ENCODE measurements around the gene LYZ.
A peak's percentile ranks its signal among the peaks of the same experiment; 100 is the strongest.

Gene LYZ

DNA sequence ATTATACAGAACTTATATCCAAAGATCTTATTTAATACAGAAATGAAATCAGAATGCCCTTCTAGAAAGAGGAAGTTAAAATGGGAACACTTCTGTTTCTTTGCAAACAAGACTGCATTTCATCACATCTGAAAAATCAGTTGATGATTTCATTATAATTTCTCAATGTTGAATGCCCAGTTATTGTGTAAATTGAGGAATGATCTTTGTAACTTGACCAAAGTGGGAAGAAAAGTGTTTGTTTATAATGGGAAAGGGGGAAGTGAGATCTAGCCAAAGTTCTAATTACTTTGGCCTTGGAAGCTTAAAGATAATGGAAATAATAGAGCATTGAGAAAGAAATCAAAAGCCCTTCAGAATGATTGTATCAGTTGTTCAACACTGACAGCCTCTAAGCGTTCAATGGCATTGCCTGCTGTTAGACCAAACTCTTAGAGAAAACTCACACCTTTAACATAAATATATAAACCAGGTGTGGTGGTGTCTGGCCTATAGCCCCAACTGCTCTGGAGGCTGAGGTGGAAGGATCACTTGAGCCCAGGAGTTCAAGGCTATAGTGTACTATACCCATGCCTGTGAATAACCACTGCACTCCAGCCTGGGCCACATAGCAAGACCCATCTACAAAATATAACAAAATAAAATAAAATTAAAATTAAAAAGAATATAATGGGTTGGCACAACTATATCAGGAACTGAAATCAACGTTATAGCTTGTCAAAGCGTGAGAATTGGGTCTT, 9.9 kb upstream of the LYZ start:
- H3K9me3 ChIP-seq (ENCODE audit: control insufficient read depth in 5 of 5, low read length in 5 of 5): no peaks in the 10 kb centered on the region
- peaks cover 0 to 8% (median 0%) of the 10 kb centered on the region in 5 donors for H3K4me1 ChIP-seq (ENCODE audit: control insufficient read depth in 5 of 5, insufficient read depth in 5 of 5, low read length in 5 of 5)
- H3K27me3 ChIP-seq (ENCODE audit: control insufficient read depth in 5 of 5, insufficient read depth in 4 of 5, low read length in 5 of 5): peaks cover 0 to 5% (median 0%) of the 10 kb centered on the region in 5 donors
- H3K27ac ChIP-seq (ENCODE audit: low read depth, low read length): no peak overlapping the region
- H3K9ac ChIP-seq (ENCODE audit: low read length in 5 of 5): no peak overlapping the region
- no peak overlapping the region for H3K4me3 ChIP-seq (ENCODE audit: low read depth in 1 of 5, low read length in 5 of 5)
- H3K36me3 ChIP-seq (ENCODE audit: control insufficient read depth in 5 of 5, insufficient read depth in 5 of 5, low read length in 5 of 5): no peaks in the 10 kb centered on the region

DNA sequence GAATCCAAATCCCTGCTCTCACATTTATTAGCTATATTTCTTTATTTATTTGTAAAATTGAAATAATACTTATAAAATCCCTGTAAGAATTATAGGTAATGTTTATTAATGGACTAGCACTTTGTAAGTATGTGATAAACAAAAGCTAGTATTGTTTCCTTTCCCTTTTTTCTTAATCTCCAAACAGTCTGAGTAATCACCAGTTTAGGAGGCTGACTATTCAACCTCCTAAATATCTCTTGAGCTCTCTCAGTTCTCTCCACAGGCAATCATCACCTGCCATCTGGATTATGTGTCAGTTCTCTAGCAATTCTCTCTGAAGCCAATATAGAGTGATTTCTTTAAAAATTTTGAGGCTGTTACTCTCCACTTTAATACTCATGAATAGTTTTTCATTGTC, 9.2 kb upstream of the LYZ start:
- H3K9ac ChIP-seq (ENCODE audit: low read length in 5 of 5): no peak overlapping the region
- peaks cover 0 to 8% (median 3%) of the 10 kb centered on the region in 5 donors for H3K4me1 ChIP-seq (ENCODE audit: control insufficient read depth in 5 of 5, insufficient read depth in 5 of 5, low read length in 5 of 5)
- no peaks in the 10 kb centered on the region for H3K36me3 ChIP-seq (ENCODE audit: control insufficient read depth in 5 of 5, insufficient read depth in 5 of 5, low read length in 5 of 5)
- no peak overlapping the region for H3K4me3 ChIP-seq (ENCODE audit: low read depth in 1 of 5, low read length in 5 of 5)
- no peaks in the 10 kb centered on the region for H3K9me3 ChIP-seq (ENCODE audit: control insufficient read depth in 5 of 5, low read length in 5 of 5)
- peaks cover 0 to 5% (median 0%) of the 10 kb centered on the region in 5 donors for H3K27me3 ChIP-seq (ENCODE audit: control insufficient read depth in 5 of 5, insufficient read depth in 4 of 5, low read length in 5 of 5)
- no peak overlapping the region for H3K27ac ChIP-seq (ENCODE audit: low read depth, low read length)

DNA sequence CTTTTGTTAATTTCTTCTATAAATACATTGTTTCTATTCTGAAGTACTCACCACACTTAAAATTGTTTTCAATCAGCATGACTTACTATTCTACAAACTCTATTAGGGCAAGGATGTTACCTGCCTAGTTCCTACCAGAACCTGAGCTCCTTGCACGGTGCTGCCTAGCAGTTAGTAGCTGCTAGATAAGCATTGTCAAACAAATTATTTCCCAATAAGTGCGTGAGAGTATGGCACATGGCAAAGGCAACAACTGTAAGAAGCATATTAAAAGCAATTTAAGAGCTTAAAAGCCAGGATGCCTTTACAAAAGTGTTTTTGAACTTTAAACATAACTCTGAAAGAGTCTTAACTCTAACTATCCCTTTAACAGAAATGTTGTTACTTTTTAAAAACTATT, 8.2 kb upstream of the LYZ start:
- no peaks in the 10 kb centered on the region for H3K36me3 ChIP-seq (ENCODE audit: control insufficient read depth in 5 of 5, insufficient read depth in 5 of 5, low read length in 5 of 5)
- peaks cover 0 to 5% (median 0%) of the 10 kb centered on the region in 5 donors for H3K27me3 ChIP-seq (ENCODE audit: control insufficient read depth in 5 of 5, insufficient read depth in 4 of 5, low read length in 5 of 5)
- H3K9ac ChIP-seq (ENCODE audit: low read length in 5 of 5): no peak overlapping the region
- no peak overlapping the region for H3K27ac ChIP-seq (ENCODE audit: low read depth, low read length)
- peaks cover 0 to 8% (median 3%) of the 10 kb centered on the region in 5 donors for H3K4me1 ChIP-seq (ENCODE audit: control insufficient read depth in 5 of 5, insufficient read depth in 5 of 5, low read length in 5 of 5)
- H3K4me3 ChIP-seq (ENCODE audit: low read depth in 1 of 5, low read length in 5 of 5): no peak overlapping the region
- no peaks in the 10 kb centered on the region for H3K9me3 ChIP-seq (ENCODE audit: control insufficient read depth in 5 of 5, low read length in 5 of 5)

DNA sequence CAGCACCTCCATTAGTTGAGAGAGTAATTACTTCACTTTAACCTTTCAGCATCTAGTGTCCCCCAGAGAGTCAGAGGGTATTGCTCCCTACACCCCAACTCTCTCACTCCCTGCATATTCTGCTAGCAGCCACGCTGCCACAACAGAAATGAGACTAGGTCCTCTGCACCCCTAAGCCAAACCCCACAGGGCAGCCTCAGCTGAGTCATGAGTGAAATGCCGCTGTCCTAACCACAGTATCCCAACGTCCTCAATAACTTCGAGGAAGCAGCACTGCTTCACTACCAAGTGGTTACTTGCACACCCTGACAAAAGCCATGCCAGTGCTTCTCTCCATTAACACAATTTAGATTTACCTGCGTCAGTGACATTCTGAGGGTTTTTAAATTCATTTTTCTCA, 6.9 kb upstream of the LYZ start:
- no peak overlapping the region for H3K4me3 ChIP-seq (ENCODE audit: low read depth in 1 of 5, low read length in 5 of 5)
- no peak overlapping the region for H3K9ac ChIP-seq (ENCODE audit: low read length in 5 of 5)
- H3K4me1 ChIP-seq (ENCODE audit: control insufficient read depth in 5 of 5, insufficient read depth in 5 of 5, low read length in 5 of 5): peaks cover 0 to 8% (median 3%) of the 10 kb centered on the region in 5 donors
- H3K27me3 ChIP-seq (ENCODE audit: control insufficient read depth in 5 of 5, insufficient read depth in 4 of 5, low read length in 5 of 5): peaks cover 0 to 5% (median 0%) of the 10 kb centered on the region in 5 donors
- no peaks in the 10 kb centered on the region for H3K9me3 ChIP-seq (ENCODE audit: control insufficient read depth in 5 of 5, low read length in 5 of 5)
- H3K36me3 ChIP-seq (ENCODE audit: control insufficient read depth in 5 of 5, insufficient read depth in 5 of 5, low read length in 5 of 5): no peaks in the 10 kb centered on the region
- no peak overlapping the region for H3K27ac ChIP-seq (ENCODE audit: low read depth, low read length)

DNA sequence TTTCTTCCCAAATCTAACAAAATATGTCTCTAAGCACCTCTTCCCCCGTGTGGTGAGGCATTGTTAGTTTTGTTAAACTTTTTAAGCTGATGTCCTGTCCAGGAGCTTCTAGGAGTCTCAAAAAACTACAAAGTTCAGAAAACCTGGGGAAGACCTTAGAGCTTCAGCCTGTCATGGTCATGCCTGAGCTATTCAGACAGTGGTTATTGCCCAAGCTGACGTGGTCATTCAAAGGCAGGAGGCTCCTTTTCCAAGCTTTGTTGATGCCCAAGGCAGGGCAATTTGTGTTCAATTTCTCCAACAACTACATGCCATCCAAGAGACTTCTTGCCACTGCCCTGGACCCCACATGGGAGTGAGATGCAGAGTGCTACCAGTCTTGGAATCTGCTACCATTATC, 5.8 kb upstream of the LYZ start:
- Histone ChIP-seq H3K9me3 (ENCODE audit: control insufficient read depth in 5 of 5, low read length in 5 of 5) (no peaks in the 10 kb centered on the region), H3K4me1 (ENCODE audit: control insufficient read depth in 5 of 5, insufficient read depth in 5 of 5, low read length in 5 of 5) (peaks cover 0 to 8% (median 3%) of the 10 kb centered on the region in 5 donors), H3K27me3 (ENCODE audit: control insufficient read depth in 5 of 5, insufficient read depth in 4 of 5, low read length in 5 of 5) (peaks cover 0 to 5% (median 0%) of the 10 kb centered on the region in 5 donors), H3K4me3 (ENCODE audit: low read depth in 1 of 5, low read length in 5 of 5) (no peak overlapping the region), H3K36me3 (ENCODE audit: control insufficient read depth in 5 of 5, insufficient read depth in 5 of 5, low read length in 5 of 5) (no peaks in the 10 kb centered on the region), H3K27ac (ENCODE audit: low read depth, low read length) (no peak overlapping the region), H3K9ac (ENCODE audit: low read length in 5 of 5) (no peak overlapping the region)

DNA sequence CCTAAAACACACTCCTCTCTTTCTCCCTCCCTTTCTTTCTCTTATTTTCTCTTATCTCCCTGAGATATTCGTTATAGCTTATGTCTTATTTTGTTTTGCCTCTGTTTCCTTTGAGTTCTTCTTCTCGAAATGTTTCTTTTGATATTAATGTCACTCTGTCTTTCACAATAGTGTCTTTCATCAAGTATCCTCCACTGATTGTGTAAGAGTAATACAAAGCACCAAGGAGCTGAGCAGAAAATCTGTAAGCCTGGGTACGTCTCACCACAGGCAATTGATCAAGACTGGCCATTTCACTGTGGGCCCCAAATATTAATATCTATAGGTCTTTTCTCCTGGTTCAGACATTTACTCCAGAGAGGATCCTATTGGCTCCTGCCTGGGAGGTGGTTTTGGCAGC, 4.8 kb upstream of the LYZ start:
- Histone ChIP-seq H3K4me3 (ENCODE audit: low read depth in 1 of 5, low read length in 5 of 5) (no peak overlapping the region), H3K27ac (ENCODE audit: low read depth, low read length) (no peak overlapping the region), H3K4me1 (ENCODE audit: control insufficient read depth in 5 of 5, insufficient read depth in 5 of 5, low read length in 5 of 5) (peaks cover 0 to 3% (median 2%) of the 10 kb centered on the region in 5 donors), H3K36me3 (ENCODE audit: control insufficient read depth in 5 of 5, insufficient read depth in 5 of 5, low read length in 5 of 5) (no peaks in the 10 kb centered on the region), H3K27me3 (ENCODE audit: control insufficient read depth in 5 of 5, insufficient read depth in 4 of 5, low read length in 5 of 5) (peaks cover 0 to 5% (median 0%) of the 10 kb centered on the region in 5 donors), H3K9ac (ENCODE audit: low read length in 5 of 5) (no peak overlapping the region), H3K9me3 (ENCODE audit: control insufficient read depth in 5 of 5, low read length in 5 of 5) (no peaks in the 10 kb centered on the region)

DNA sequence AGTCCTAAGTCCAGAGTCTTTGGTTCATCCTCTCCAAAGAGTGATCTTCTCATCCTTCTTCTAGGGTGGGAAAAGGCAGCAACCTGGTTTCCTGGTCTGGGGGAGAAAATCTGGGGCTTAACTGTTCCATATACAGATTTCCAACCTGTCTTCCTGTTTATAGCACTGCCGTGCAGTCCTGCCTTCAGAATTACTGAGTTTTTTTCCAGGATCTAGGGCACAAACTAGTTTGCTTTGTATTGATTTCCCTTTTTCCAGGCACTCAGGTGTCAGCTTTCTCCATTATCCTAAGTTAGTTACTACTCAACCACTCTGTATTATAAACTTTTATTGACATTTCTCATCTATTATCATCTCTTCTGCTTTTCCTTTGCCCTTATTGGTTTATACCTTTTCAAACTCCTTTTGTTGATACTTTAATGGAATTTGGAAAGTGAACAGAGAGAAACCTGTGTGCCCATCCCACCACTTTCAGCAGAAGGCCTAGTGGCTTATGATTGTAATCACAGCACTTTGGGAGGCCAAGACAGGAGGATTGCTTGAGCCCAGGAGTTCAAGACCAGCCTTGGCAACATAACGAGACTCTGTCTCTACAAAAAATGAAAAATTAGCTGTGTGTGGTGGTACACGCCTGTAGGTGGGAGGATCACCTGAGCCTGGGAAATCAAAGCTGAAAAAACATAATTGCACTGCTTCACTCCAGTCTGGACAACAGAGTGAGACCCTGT, 4.1 kb upstream of the LYZ start:
- H3K27ac ChIP-seq (ENCODE audit: low read depth, low read length): no peak overlapping the region
- no peak overlapping the region for H3K4me3 ChIP-seq (ENCODE audit: low read depth in 1 of 5, low read length in 5 of 5)
- H3K36me3 ChIP-seq (ENCODE audit: control insufficient read depth in 5 of 5, insufficient read depth in 5 of 5, low read length in 5 of 5): no peaks in the 10 kb centered on the region
- peaks cover 0 to 3% (median 0%) of the 10 kb centered on the region in 5 donors for H3K4me1 ChIP-seq (ENCODE audit: control insufficient read depth in 5 of 5, insufficient read depth in 5 of 5, low read length in 5 of 5)
- no peaks in the 10 kb centered on the region for H3K9me3 ChIP-seq (ENCODE audit: control insufficient read depth in 5 of 5, low read length in 5 of 5)
- no peak overlapping the region for H3K9ac ChIP-seq (ENCODE audit: low read length in 5 of 5)
- H3K27me3 ChIP-seq (ENCODE audit: control insufficient read depth in 5 of 5, insufficient read depth in 4 of 5, low read length in 5 of 5): peaks cover 0 to 5% (median 0%) of the 10 kb centered on the region in 5 donors

DNA sequence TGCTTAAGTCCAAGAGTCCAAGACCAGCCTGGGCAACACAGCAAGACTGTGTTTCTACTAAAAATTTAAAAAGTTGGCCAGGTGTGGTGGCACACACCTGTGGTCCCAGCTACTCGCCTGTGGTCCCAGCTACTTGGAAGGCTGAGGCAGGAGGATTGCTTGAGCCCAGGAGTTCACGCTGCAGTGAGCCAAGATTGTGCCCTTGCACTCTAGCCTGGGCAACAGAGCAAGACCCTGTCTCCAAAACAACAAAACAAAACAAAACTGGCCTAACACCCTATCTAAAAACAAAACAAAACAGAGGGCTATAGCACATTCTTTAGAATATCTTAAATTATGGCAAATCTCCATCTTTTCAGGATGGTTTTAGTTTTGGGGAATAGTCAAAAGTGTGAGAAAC, 3.1 kb upstream of the LYZ start:
- Histone ChIP-seq H3K9me3 (ENCODE audit: control insufficient read depth in 5 of 5, low read length in 5 of 5) (no peaks in the 10 kb centered on the region), H3K27ac (ENCODE audit: low read depth, low read length) (no peak overlapping the region), H3K36me3 (ENCODE audit: control insufficient read depth in 5 of 5, insufficient read depth in 5 of 5, low read length in 5 of 5) (no peaks in the 10 kb centered on the region), H3K4me3 (ENCODE audit: low read depth in 1 of 5, low read length in 5 of 5) (no peak overlapping the region), H3K27me3 (ENCODE audit: control insufficient read depth in 5 of 5, insufficient read depth in 4 of 5, low read length in 5 of 5) (peaks cover 0 to 5% (median 0%) of the 10 kb centered on the region in 5 donors), H3K9ac (ENCODE audit: low read length in 5 of 5) (no peak overlapping the region), H3K4me1 (ENCODE audit: control insufficient read depth in 5 of 5, insufficient read depth in 5 of 5, low read length in 5 of 5) (peaks cover 0 to 3% (median 0%) of the 10 kb centered on the region in 5 donors)

DNA sequence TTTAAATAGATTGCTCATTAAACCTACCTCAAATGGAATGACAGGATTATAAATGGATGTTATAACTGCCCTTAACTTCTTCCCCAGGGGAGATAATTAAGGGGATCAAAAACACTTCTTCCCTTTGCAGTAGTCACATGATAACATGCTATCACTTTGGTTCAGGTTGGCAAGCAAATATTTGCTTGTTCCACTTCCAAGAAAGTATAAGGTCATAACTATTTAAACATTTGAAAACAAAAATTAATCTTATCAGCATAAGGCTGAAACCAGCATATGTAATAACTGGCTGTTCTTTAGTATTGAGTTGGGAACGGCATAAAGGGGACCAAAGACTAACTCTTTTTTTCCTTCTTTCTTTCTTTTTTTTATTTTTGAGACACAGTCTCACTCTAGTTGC, 2.4 kb upstream of the LYZ start:
- no peak overlapping the region for H3K27ac ChIP-seq (ENCODE audit: low read depth, low read length)
- no peak overlapping the region for H3K9ac ChIP-seq (ENCODE audit: low read length in 5 of 5)
- no peaks in the 10 kb centered on the region for H3K9me3 ChIP-seq (ENCODE audit: control insufficient read depth in 5 of 5, low read length in 5 of 5)
- peaks cover 0 to 5% (median 0%) of the 10 kb centered on the region in 5 donors for H3K27me3 ChIP-seq (ENCODE audit: control insufficient read depth in 5 of 5, insufficient read depth in 4 of 5, low read length in 5 of 5)
- peaks cover 0 to 3% (median 0%) of the 10 kb centered on the region in 5 donors for H3K4me1 ChIP-seq (ENCODE audit: control insufficient read depth in 5 of 5, insufficient read depth in 5 of 5, low read length in 5 of 5)
- no peaks in the 10 kb centered on the region for H3K36me3 ChIP-seq (ENCODE audit: control insufficient read depth in 5 of 5, insufficient read depth in 5 of 5, low read length in 5 of 5)
- no peak overlapping the region for H3K4me3 ChIP-seq (ENCODE audit: low read depth in 1 of 5, low read length in 5 of 5)

DNA sequence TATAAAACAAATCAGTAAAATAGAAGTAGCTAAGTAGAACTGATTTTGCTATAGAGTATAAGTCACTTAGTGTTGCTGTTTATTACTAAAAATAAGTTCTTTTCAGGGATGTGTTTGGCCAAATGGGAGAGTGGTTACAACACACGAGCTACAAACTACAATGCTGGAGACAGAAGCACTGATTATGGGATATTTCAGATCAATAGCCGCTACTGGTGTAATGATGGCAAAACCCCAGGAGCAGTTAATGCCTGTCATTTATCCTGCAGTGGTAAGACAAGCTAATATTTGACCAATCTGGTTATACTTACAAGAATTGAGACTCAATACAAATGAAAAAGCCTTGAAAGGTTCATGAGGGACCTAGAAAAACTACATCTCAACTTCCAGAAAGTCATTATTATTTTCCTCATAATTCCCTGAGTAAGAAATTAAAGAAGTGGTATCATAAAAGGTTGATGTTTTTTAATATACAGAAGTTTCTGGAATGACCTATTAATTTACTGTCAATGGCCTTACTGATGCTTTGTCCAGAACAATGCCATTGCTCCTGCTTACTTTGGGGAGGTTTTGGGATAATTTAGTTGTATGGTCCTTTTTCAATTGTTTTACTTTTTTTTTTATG, 1.9 kb downstream of the LYZ start:
- Histone ChIP-seq H3K9me3 (ENCODE audit: control insufficient read depth in 5 of 5, low read length in 5 of 5) (no peaks in the 10 kb centered on the region), H3K27ac (ENCODE audit: low read depth, low read length) (no peak overlapping the region), H3K4me3 (ENCODE audit: low read depth in 1 of 5, low read length in 5 of 5) (no peak overlapping the region), H3K27me3 (ENCODE audit: control insufficient read depth in 5 of 5, insufficient read depth in 4 of 5, low read length in 5 of 5) (no peaks in the 10 kb centered on the region), H3K4me1 (ENCODE audit: control insufficient read depth in 5 of 5, insufficient read depth in 5 of 5, low read length in 5 of 5) (no peaks in the 10 kb centered on the region), H3K36me3 (ENCODE audit: control insufficient read depth in 5 of 5, insufficient read depth in 5 of 5, low read length in 5 of 5) (no peaks in the 10 kb centered on the region), H3K9ac (ENCODE audit: low read length in 5 of 5) (peak overlapping the region in 1 of 5 donors; percentile 21)

All from subcutaneous abdominal adipose tissue (tissue), 5 donors.